ENCODE data around the gene ROR2. TPM values are rescaled to one million over a fixed set of nuclear protein-coding genes. Genes with fewer than 3 reads are reported as not detected.

The ROR2 gene
- total and polyA plus RNA-seq, 11 donors = 0.18 to 9.0 (median 0.49) TPM

DNA sequence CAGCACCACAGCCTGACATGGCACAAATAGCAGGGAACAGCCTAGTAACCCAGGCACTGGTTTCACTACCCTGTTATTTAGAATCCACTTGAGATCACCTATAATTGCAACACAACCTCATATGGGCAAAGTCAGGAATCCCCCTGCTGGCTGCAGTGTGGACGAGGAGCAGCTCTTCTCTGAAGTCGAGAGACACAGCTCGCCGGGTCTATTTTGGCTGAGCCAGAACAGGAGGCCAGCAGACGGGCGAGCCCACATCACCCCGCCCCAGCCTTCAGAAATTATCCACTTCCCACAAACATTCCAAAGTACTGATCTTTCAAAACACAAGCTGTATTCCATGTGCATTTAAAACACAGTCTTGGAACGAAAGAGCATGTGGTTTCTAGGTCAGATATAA, 179.0 kb downstream of the ROR2 start:
- H3K27me3 ChIP-seq = peaks cover 0 to 26% (median 0%) of the 10 kb centered on the region in 9 donors
- intact Hi-C loops (cut with DNase I) = loop anchor here in 6 of 10 donors (5.0 to 10.0 kb wide), 3 partner anchors 174 to 184 kb away; partner anchors contain the start of gene ROR2 (in 4 of the 6)
- no peak for TF ChIP-seq POLR2A (IDR thresholded peaks at IDR 0.05)
- TF ChIP-seq, protein P1, sequence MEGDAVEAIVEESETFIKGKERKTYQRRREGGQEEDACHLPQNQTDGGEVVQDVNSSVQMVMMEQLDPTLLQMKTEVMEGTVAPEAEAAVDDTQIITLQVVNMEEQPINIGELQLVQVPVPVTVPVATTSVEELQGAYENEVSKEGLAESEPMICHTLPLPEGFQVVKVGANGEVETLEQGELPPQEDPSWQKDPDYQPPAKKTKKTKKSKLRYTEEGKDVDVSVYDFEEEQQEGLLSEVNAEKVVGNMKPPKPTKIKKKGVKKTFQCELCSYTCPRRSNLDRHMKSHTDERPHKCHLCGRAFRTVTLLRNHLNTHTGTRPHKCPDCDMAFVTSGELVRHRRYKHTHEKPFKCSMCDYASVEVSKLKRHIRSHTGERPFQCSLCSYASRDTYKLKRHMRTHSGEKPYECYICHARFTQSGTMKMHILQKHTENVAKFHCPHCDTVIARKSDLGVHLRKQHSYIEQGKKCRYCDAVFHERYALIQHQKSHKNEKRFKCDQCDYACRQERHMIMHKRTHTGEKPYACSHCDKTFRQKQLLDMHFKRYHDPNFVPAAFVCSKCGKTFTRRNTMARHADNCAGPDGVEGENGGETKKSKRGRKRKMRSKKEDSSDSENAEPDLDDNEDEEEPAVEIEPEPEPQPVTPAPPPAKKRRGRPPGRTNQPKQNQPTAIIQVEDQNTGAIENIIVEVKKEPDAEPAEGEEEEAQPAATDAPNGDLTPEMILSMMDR (IDR thresholded peaks at IDR 0.05) = peak in 2 of 12 donors; percentile 18 to 28
- peak overlapping the region in 2 of 12 donors; percentile 24 for H3K4me3 ChIP-seq
- no peaks in the 10 kb centered on the region for H3K9me3 ChIP-seq
- peak in 2 of 4 donors; percentile 50 to 77 for ATAC-seq
- 35 to 57% (median 42%) methylated on average over 8 of the region's 8 CpGs for WGBS, 4 donors
- H3K27ac ChIP-seq = peak overlapping the region in 1 of 12 donors; percentile 74
- DNase-seq = peak in 3 of 5 donors; percentile 30 to 64 (median 50)
- peaks cover 0 to 5% (median 0%) of the 10 kb centered on the region in 12 donors for H3K4me1 ChIP-seq
- no peaks in the 10 kb centered on the region for H3K36me3 ChIP-seq

DNA sequence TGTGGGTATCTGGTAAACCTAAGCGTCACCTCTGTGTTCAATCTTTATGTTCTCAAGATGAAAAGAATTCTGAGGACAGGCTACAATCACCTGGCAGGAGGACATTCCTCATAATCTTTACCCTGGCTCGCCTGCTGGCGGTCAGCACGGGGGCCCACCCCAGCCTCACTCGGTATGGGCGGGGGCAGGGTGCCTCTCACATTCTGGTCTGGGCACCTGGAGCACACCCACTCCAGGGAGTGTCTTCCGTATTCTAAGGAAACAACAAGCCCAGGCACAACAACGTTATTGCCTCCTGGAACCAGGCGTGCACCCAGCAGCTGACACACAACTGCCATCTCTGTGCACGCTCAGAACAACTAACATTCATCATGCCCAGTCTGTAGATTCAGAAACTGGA, 179.8 kb downstream of the ROR2 start:
- Histone ChIP-seq H3K36me3 (no peaks in the 10 kb centered on the region), H3K9me3 (peaks cover 0 to under 1% (median 0%) of the 10 kb centered on the region in 12 donors), H3K4me1 (peaks cover 0 to 5% (median 0%) of the 10 kb centered on the region in 12 donors), H3K4me3 (no peak overlapping the region), H3K27ac (peak overlapping the region in 1 of 12 donors; percentile 74), H3K27me3 (peaks cover 0 to 24% (median 0%) of the 10 kb centered on the region in 9 donors)
- ATAC-seq = no peak
- WGBS, 4 donors = 78 to 85% (median 80%) methylated on average over 4 to 10 of the region's 10 CpGs
- intact Hi-C loops (cut with DNase I) = loop anchor here in 6 of 10 donors (5.0 to 10.0 kb wide), 3 partner anchors 175 to 185 kb away; partner anchors contain the start of gene ROR2 (in 4 of the 6)
- no peak for TF ChIP-seq POLR2A (IDR thresholded peaks at IDR 0.05)
- TF ChIP-seq, protein P1 (IDR thresholded peaks at IDR 0.05) = no peak
- no peak for DNase-seq

DNA sequence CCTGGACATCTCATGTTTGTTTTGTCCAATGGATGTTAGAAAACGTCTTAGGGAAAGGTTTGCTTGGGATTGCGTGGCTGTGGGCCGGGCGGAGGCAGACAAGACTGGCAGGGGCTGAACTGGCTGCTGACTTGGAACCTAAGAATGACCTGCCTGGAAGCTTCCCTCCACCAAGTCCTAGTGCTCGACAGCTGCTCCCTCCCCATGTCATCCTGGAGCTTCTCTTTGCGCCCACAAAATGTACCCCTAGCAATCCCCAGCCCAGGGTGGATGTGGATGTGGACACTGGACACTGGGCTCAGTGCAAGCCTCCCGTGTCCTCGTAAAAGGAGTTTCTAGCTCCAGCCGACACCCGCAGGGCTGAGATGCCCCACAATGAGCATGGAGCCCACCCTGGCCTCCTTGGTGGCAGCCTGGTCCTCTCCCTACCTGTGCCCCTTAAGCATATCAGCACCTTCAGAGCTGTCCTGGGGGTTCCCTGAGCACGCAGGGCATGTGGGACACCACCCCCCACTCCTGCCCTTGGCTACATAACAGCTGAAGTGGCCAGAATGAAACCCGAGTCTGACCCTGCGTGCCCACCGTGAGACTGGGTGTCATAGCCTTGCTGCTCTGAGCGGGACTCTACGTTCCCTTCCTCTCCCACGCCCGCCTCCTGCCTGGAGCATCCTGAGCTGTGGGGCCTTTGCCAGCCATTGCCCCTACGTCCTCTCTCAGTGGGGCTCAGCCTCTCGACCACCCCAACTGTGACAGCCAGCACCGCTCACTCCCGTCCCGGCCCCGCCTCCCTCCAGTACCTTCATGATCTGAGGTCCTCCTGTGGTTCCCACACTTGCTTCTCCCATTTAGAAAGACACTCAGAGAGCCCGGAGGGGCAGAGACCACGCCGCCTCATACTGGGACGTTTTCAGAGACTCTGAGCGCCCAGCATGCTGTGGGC, 180.8 kb downstream of the ROR2 start:
- Histone ChIP-seq H3K9me3 (peaks cover 0 to 7% (median 0%) of the 10 kb centered on the region in 12 donors), H3K27me3 (peaks cover 0 to 20% (median 0%) of the 10 kb centered on the region in 9 donors), H3K4me1 (peaks cover 0 to 5% (median 0%) of the 10 kb centered on the region in 12 donors), H3K36me3 (no peaks in the 10 kb centered on the region), H3K27ac (peak overlapping the region in 1 of 12 donors; percentile 8), H3K4me3 (no peak overlapping the region)
- DNase-seq (no peak), ATAC-seq (no peak)
- WGBS, 4 donors = 86 to 92% (median 89%) methylated on average over 29 of the region's 29 CpGs
- intact Hi-C loops (cut with DNase I) = no loop called here
- TF ChIP-seq, protein P1 (IDR thresholded peaks at IDR 0.05) = no peak
- no peak for TF ChIP-seq POLR2A (IDR thresholded peaks at IDR 0.05)

DNA sequence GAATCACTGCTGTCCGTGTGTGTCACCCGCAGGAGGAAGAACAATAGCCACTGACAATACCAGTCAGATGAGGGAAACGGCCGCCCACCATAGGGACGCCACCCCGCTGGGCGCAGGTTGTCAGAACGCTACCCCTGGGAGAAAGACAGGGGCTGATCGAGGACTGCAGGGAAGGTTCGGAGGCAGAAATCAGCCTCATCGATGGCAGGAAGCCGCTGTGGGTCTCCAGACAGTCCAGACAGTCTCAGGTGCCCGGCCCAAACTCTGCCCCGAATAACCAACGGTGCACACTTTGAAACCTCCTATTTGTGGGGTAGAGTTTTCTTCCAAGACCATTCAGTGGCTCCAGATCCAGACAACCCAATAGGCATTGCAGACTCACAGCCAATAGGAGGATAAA, 181.5 kb downstream of the ROR2 start:
- WGBS, 4 donors = 84 to 100% (median 93%) methylated on average over 6 to 15 of the region's 15 CpGs
- ATAC-seq = no peak
- intact Hi-C loops (cut with DNase I) = no loop called here
- TF ChIP-seq POLR2A (IDR thresholded peaks at IDR 0.05) = no peak
- TF ChIP-seq, protein P1 (IDR thresholded peaks at IDR 0.05) = no peak
- peaks cover 0 to 7% (median 0%) of the 10 kb centered on the region in 12 donors for H3K9me3 ChIP-seq
- peaks cover 0 to 5% (median 0%) of the 10 kb centered on the region in 12 donors for H3K4me1 ChIP-seq
- peaks cover 0 to 15% (median 0%) of the 10 kb centered on the region in 9 donors for H3K27me3 ChIP-seq
- no peaks in the 10 kb centered on the region for H3K36me3 ChIP-seq
- H3K27ac ChIP-seq = peak overlapping the region in 1 of 12 donors; percentile 1
- no peak overlapping the region for H3K4me3 ChIP-seq
- DNase-seq = no peak

Data from heart left ventricle (tissue), 16 donors.